ENCODE results near the gene UBAP2.

DNA sequence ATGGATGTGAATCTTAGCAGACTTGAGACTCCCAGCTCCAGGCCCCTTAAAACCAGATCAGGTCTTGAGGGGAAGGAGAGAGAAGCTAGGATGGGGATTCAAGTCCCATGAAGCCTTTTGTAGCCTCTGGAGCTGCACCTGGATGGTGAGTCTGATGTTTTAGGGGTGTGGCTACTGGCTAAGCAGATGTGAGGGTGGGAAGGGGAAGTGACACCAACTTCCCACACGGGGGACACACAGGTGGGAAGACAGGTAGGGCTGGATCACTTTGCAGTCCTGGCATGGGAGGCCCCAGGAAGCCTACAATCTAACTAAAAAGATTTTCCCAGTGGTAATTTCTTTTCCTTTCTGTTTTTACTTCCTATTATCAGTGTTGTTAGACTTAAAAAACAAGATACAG, 38.7 kb upstream of the UBAP2 start:
- TF ChIP-seq, protein P1, sequence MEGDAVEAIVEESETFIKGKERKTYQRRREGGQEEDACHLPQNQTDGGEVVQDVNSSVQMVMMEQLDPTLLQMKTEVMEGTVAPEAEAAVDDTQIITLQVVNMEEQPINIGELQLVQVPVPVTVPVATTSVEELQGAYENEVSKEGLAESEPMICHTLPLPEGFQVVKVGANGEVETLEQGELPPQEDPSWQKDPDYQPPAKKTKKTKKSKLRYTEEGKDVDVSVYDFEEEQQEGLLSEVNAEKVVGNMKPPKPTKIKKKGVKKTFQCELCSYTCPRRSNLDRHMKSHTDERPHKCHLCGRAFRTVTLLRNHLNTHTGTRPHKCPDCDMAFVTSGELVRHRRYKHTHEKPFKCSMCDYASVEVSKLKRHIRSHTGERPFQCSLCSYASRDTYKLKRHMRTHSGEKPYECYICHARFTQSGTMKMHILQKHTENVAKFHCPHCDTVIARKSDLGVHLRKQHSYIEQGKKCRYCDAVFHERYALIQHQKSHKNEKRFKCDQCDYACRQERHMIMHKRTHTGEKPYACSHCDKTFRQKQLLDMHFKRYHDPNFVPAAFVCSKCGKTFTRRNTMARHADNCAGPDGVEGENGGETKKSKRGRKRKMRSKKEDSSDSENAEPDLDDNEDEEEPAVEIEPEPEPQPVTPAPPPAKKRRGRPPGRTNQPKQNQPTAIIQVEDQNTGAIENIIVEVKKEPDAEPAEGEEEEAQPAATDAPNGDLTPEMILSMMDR (IDR thresholded peaks at IDR 0.05; ENCODE audit: insufficient read depth, low read depth, low read length), result no peak
- TF ChIP-seq EZH2 (IDR thresholded peaks at IDR 0.05; ENCODE audit: insufficient read depth, low read length), result no peak

All from astrocyte (in vitro differentiated cells and primary cell).